ENCODE data around the gene GJD3.

DNA sequence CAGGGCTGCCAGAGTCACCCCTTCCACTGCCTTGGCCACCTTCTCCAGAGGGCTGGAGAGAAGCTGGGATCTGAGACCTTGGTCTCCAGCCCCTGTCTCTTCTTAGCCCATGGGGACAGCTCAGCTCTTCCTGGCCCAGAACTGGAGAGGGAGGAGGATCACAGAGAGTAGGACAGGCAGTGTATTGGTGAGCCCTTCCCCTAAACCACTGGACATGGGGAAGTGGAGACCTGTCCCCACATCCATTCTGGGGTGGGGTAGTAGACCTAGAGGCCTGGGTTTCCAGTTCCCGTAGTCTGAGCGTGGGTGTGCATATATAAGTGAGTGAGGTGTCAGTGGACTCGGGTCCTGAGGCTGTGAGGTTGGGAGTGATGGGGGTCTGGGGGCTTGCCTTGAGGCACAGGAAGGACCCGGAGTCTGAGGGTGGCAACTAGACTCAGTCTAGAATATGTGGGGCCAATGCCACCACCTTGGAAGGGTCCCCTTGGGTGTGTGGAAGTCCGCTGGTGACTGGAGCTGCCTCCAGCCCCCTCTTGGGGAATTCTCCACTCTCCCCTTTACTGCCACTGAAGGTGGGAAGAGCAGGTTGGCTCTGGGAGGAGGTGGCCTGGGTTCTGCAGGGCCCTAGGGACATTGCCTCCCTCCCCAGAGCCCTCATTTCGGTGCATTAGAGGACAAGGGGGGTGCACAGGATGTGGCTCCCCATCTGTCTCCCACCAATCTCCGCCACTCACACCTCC, 19.9 kb downstream of the GJD3 start:
- no peak for TF ChIP-seq POLR2A (IDR thresholded peaks at IDR 0.05)
- TF ChIP-seq, protein P1, sequence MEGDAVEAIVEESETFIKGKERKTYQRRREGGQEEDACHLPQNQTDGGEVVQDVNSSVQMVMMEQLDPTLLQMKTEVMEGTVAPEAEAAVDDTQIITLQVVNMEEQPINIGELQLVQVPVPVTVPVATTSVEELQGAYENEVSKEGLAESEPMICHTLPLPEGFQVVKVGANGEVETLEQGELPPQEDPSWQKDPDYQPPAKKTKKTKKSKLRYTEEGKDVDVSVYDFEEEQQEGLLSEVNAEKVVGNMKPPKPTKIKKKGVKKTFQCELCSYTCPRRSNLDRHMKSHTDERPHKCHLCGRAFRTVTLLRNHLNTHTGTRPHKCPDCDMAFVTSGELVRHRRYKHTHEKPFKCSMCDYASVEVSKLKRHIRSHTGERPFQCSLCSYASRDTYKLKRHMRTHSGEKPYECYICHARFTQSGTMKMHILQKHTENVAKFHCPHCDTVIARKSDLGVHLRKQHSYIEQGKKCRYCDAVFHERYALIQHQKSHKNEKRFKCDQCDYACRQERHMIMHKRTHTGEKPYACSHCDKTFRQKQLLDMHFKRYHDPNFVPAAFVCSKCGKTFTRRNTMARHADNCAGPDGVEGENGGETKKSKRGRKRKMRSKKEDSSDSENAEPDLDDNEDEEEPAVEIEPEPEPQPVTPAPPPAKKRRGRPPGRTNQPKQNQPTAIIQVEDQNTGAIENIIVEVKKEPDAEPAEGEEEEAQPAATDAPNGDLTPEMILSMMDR (IDR thresholded peaks at IDR 0.05): no peak

Data from uterus (tissue), 2 donors.